Gastroesophageal sphincter (tissue), 3 donors: ENCODE measurements around the gene TNS3.

Source experiments
- EP300 ChIP-seq: sonication (generic); formaldehyde crosslinking; IDR thresholded peaks from one replicate; pipeline ENCODE4 v1.6.1; 2017; ENCODE audit warnings: antibody characterized with exemption, mild to moderate bottlenecking
- POLR2AphosphoS5 ChIP-seq: sonication (generic); formaldehyde crosslinking; IDR thresholded peaks from one replicate; pipeline ENCODE4 v1.6.1; 2017; ENCODE audit warnings: antibody characterized with exemption
- TF ChIP-seq, protein P1 (sequence below), 4 experiments: fragments of 200-600 bp in 2 of 4; fragments of 450-650 bp in 2 of 4; sonication (generic) in 1 of 4; IDR thresholded peaks; one replicate each; pipeline ENCODE4 v1.5.1; 2017 to 2019; ENCODE audit warnings: antibody characterized with exemption in 4 of 4, mild to moderate bottlenecking in 2 of 4, moderate library complexity in 2 of 4

DNA sequence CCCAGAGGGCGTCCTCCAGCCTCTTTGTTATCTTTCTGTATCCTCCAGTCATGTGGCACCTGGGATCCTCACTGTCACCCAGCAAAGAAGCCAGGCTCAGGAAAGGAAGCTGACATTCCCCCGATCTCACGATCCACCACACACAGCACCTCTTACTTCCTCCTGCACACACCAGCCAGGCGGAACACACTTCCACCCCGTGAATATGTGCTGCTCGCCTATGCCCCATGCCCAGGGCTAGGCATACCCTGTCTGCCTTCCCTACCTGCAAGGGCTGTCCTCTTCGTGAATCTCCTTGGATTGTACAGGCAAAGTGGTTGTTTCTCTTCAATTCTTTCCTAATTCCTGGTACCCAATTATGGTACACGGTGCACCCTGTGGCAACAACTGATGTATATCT, 191.0 kb downstream of the TNS3 start:
- TF ChIP-seq, protein P1, sequence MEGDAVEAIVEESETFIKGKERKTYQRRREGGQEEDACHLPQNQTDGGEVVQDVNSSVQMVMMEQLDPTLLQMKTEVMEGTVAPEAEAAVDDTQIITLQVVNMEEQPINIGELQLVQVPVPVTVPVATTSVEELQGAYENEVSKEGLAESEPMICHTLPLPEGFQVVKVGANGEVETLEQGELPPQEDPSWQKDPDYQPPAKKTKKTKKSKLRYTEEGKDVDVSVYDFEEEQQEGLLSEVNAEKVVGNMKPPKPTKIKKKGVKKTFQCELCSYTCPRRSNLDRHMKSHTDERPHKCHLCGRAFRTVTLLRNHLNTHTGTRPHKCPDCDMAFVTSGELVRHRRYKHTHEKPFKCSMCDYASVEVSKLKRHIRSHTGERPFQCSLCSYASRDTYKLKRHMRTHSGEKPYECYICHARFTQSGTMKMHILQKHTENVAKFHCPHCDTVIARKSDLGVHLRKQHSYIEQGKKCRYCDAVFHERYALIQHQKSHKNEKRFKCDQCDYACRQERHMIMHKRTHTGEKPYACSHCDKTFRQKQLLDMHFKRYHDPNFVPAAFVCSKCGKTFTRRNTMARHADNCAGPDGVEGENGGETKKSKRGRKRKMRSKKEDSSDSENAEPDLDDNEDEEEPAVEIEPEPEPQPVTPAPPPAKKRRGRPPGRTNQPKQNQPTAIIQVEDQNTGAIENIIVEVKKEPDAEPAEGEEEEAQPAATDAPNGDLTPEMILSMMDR (IDR thresholded peaks at IDR 0.05): no peak
- TF ChIP-seq POLR2AphosphoS5 (no peak), EP300 (no peak)
